ENCODE data around the gene ZSWIM4. TPM values are rescaled to one million over a fixed set of nuclear protein-coding genes. Genes with fewer than 3 reads are reported as not detected.

The ZSWIM4 gene
- polyA plus RNA-seq, 2 of the 4 experiments (the other 2 are of a cell fraction), result 1.6 to 3.4 TPM

- WGBS (ENCODE audit: missing lambda C conversion rate), result 79% methylated on average over 2 of the region's 2 CpGs
- Histone ChIP-seq H3K27ac (no peak overlapping the region), H3K4me3 (no peak overlapping the region), H3K4me2 (no peak overlapping the region), H3K4me1 (0 out of 3 replicates have a peak, but pooled peaks cover 2% of the 10 kb centered on the region), H3K9me3 (no peaks in the 10 kb centered on the region)
- FAIRE-seq, result no peak
- ChIA-PET POLR2A (no interaction called here), CTCF (interaction anchor here (2.2 to 2.8 kb wide), 2 partner anchors 27 to 38 kb away, joined by 6 to 9 read pairs; no protein-coding TSS in a partner anchor)
- TF ChIP-seq RNF2 (IDR thresholded peaks at IDR 0.05; ENCODE audit: borderline replicate concordance, low read depth) (no peak), NFE2L2 (conservative IDR thresholded peaks at IDR 0.05; ENCODE audit: low read length) (no peak), USF2 (IDR thresholded peaks at IDR 0.05) (no peak), EHF (CRISPR knock-in tag; IDR thresholded peaks at IDR 0.05) (no peak), KDM1A (IDR thresholded peaks at IDR 0.05; ENCODE audit: low read depth) (no peak), RARB (CRISPR knock-in tag; IDR thresholded peaks at IDR 0.05) (no peak), HDAC2 (IDR thresholded peaks at IDR 0.05) (no peak), MAZ (IDR thresholded peaks at IDR 0.05; ENCODE audit: borderline replicate concordance, low read depth, low read length) (no peak)
- TF ChIP-seq, protein P1, sequence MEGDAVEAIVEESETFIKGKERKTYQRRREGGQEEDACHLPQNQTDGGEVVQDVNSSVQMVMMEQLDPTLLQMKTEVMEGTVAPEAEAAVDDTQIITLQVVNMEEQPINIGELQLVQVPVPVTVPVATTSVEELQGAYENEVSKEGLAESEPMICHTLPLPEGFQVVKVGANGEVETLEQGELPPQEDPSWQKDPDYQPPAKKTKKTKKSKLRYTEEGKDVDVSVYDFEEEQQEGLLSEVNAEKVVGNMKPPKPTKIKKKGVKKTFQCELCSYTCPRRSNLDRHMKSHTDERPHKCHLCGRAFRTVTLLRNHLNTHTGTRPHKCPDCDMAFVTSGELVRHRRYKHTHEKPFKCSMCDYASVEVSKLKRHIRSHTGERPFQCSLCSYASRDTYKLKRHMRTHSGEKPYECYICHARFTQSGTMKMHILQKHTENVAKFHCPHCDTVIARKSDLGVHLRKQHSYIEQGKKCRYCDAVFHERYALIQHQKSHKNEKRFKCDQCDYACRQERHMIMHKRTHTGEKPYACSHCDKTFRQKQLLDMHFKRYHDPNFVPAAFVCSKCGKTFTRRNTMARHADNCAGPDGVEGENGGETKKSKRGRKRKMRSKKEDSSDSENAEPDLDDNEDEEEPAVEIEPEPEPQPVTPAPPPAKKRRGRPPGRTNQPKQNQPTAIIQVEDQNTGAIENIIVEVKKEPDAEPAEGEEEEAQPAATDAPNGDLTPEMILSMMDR (IDR thresholded peaks at IDR 0.05), result no peak
- TF ChIP-seq, protein P2, sequence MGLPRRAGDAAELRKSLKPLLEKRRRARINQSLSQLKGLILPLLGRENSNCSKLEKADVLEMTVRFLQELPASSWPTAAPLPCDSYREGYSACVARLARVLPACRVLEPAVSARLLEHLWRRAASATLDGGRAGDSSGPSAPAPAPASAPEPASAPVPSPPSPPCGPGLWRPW (IDR thresholded peaks at IDR 0.05), result no peak
- ATAC-seq, result no peak
- DNase-seq (ENCODE audit: low read depth in 1 of 2, low spot score in 1 of 2), result no peak
Observed at GRCh38 chr19:13823901-13824300, 28.7 kb downstream of the ZSWIM4 start.

- no peak for TF ChIP-seq NFE2L2 (conservative IDR thresholded peaks at IDR 0.05; ENCODE audit: low read length)
- TF ChIP-seq CBX8 (IDR thresholded peaks at IDR 0.05), result no peak
- TF ChIP-seq TP53 (CRISPR knock-in tag; IDR thresholded peaks at IDR 0.05), result no peak
- no peak for TF ChIP-seq NPAS2 (CRISPR knock-in tag; IDR thresholded peaks at IDR 0.05; ENCODE audit: borderline replicate concordance)
- TF ChIP-seq ZSCAN20 (CRISPR knock-in tag; IDR thresholded peaks at IDR 0.05), result no peak
- TF ChIP-seq REST (IDR thresholded peaks at IDR 0.05), result no peak
- no peak for TF ChIP-seq HOXB5 (CRISPR knock-in tag; IDR thresholded peaks at IDR 0.05)
- TF ChIP-seq ZFP36 (IDR thresholded peaks at IDR 0.05; ENCODE audit: borderline replicate concordance, partially characterized antibody), result no peak
- TF ChIP-seq FOSL2 (IDR thresholded peaks at IDR 0.05), result no peak
- no peak for TF ChIP-seq FOSL2 (CRISPR knock-in tag; IDR thresholded peaks at IDR 0.05)
- no peak for TF ChIP-seq RARB (CRISPR knock-in tag; IDR thresholded peaks at IDR 0.05)
- no peak for TF ChIP-seq USF2 (IDR thresholded peaks at IDR 0.05)
- TF ChIP-seq, protein P3, sequence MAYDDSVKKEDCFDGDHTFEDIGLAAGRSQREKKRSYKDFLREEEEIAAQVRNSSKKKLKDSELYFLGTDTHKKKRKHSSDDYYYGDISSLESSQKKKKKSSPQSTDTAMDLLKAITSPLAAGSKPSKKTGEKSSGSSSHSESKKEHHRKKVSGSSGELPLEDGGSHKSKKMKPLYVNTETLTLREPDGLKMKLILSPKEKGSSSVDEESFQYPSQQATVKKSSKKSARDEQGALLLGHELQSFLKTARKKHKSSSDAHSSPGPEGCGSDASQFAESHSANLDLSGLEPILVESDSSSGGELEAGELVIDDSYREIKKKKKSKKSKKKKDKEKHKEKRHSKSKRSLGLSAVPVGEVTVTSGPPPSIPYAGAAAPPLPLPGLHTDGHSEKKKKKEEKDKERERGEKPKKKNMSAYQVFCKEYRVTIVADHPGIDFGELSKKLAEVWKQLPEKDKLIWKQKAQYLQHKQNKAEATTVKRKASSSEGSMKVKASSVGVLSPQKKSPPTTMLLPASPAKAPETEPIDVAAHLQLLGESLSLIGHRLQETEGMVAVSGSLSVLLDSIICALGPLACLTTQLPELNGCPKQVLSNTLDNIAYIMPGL (CRISPR knock-in tag; IDR thresholded peaks at IDR 0.05; ENCODE audit: borderline replicate concordance), result no peak
- no peak for TF ChIP-seq CBX2 (IDR thresholded peaks at IDR 0.05; ENCODE audit: borderline replicate concordance, low read depth)
- TF ChIP-seq RFX5 (IDR thresholded peaks at IDR 0.05), result no peak
- TF ChIP-seq RCOR1 (IDR thresholded peaks at IDR 0.05; ENCODE audit: low read depth, low read length), result no peak
- no peak for TF ChIP-seq EP300 (IDR thresholded peaks at IDR 0.05)
- TF ChIP-seq E2F6 (IDR thresholded peaks at IDR 0.05; ENCODE audit: borderline replicate concordance, low read depth), result no peak
- TF ChIP-seq RNF2 (IDR thresholded peaks at IDR 0.05; ENCODE audit: borderline replicate concordance, low read depth), result no peak
- TF ChIP-seq HOXB13 (CRISPR knock-in tag; IDR thresholded peaks at IDR 0.05; ENCODE audit: low read depth), result no peak
- H3K4me2 ChIP-seq, result no peak overlapping the region
- no peak for ATAC-seq
- CTCF ChIA-PET, result interaction anchor here (0.9 to 2.8 kb wide), 3 partner anchors 19 to 37 kb away, joined by 3 to 9 read pairs (median 6); no protein-coding TSS in a partner anchor
- no peak for FAIRE-seq
- H3K9me3 ChIP-seq, result no peaks in the 10 kb centered on the region
- no peak overlapping the region for H3K4me3 ChIP-seq
- DNase-seq (ENCODE audit: low read depth in 1 of 2, low spot score in 1 of 2), result no peak
- H3K27ac ChIP-seq, result no peak overlapping the region
- H3K4me1 ChIP-seq, result 0 out of 3 replicates have a peak, but pooled peaks cover 2% of the 10 kb centered on the region
- POLR2A ChIA-PET, result no interaction called here
Observed at GRCh38 chr19:13824703-13825102, 29.5 kb downstream of the ZSWIM4 start.

Data from A549 (cell line).